HG02840 (cell line): ENCODE data around the gene SIMC1.
A peak's percentile ranks its signal among the peaks of the same experiment; 100 is the strongest.
"Not testable (repeated sequence)": the region's sequence is repeated elsewhere in the genome, so short reads cannot be mapped to it uniquely, and the experiment has no call there.

Experiments
- ATAC-seq: cut with Tn5 transposase; IDR thresholded peaks from one replicate; pipeline ENCODE4 v1.9.1; 2021; ENCODE audit warnings: mild to moderate bottlenecking, moderate library complexity, moderate number of reproducible peaks; ENCODE audit not compliant: unreplicated experiment, low FRiP score

Gene SIMC1

DNA sequence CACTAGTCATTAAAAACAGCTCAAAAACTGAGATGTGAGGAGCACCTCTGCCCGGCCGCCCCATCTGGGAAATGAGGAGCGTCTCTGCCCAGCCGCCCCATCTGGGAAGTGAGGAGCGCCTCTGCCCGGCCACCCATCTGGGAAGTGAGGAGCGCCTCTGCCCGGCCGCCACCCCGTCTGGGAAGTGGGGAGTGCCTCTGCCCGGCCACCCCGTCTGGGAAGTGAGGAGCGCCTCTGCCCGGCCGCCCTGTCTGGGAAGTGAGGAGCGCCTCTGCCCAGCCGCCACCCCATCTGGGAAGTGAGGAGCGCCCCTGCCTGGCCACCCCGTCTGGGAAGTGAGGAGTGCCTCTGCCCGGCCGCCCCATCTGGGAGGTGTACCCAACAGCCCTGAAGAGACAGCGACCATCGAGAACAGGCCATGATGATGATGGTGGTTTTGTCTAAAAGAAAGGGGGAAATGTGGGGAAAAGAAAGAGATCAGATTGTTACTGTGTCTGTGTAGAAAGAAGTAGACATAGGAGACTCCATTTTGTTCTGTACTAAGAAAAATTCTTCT is 23.7 kb upstream of the SIMC1 start:
- not testable (repeated sequence) for ATAC-seq

DNA sequence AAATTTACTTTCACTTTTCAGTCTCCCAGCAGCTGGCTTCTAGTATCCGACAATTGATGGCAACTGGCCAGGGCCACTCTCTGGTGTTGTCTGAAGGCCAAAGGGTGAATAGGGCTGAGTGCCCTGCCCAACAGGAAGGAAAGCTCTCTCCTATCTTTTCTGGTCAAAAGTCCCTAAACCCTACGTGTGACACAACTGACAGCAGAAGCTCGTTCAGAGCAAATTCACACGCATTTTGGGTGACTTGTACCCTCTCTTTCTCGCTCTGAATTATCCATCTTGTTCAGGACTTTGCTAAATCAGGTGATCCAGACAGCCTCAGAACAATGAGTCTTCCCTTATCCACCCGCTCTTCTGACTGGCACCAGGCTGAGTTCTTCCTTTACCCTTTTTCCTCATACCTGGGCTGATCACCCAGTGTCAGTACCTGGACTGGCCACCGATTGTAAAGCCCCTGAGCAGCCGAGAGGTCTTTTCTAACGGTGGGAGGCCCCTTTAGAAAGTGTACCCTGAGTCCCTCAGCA is 21.8 kb upstream of the SIMC1 start:
- ATAC-seq: not testable (repeated sequence)

DNA sequence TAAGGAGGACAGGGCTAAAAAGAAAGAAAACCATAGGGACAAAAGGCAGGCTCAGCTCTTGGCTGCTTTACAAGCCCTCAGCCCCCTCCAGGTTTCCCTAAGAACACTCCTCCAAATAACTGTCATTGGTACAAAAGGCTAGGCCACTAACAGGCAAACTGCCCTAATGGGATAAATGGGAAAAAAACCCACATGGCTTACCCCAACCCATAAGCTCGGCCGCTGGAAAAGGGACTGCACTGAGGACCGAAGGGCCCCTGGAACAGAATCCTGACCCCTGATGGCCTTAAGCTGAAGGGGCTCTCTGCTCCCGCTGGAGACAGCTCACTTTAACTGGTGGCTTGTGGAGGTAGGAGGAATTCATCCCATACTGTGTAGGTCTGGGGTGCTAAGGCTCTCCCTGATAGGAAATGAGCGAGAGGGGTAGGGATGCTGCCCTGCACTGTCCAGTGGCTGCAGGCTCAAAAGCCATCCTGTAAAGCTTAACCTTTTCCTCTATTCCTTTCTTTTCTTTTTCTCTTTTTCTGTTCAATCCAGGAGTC is 21.0 kb upstream of the SIMC1 start:
- ATAC-seq: not testable (repeated sequence)

DNA sequence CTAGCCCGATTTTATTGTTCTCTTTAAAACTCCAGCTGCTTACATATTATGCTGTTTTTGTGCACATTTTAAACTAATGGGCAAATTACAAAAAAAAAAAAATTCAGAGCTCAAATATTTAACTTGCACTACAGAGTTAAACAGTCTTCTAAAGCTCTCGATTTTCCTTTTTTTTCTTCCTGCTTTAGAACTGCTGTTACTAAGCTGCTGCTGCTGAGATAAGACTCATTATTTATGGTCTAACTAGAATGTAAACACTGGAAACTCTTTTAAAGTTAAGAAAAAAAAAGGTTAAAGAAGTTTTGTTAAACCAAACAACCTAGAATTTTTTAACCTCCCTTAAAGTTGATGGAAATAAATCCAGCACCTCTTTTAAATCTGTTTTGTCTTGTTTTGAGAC is 20.5 kb upstream of the SIMC1 start:
- not testable (repeated sequence) for ATAC-seq

DNA sequence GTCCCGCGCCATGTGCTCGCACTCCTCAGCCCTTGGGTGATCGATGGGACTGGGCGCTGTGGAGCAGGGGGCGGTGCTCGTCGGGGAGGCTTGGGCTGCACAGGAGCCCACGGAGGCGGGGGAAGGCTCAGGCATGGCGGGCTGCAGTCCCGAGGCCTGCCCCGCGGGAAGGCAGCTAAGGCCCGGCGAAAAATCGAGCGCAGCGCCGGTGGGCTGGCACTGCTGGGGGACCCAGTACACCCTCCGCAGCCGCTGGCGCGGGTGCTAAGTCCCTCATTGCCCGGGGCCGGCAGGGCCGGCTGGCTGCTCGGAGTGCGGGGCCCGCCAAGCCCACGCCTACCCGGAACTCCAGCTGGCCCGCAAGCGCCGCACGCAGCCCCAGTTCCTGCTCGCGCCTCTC is 16.2 kb upstream of the SIMC1 start:
- ATAC-seq: not testable (repeated sequence)

DNA sequence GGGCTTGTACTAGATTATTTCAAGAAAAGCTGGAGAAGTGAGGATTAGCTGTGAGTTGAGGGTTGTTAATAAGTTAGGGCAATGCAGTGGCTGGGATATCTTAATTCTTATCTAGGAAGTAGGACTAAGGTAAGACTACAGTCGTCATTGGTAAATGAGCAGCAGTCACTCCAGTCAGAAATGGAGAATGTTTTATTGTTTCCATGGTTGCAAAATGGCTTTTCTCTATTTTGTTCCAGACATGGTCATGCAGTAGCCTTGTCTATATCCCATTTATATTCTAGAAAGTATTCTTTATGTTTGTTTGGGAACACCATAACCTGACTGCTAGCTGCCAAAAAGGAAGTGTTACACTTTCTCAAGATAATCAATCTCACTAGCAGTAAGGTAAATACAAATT is 9.9 kb upstream of the SIMC1 start:
- not testable (repeated sequence) for ATAC-seq

DNA sequence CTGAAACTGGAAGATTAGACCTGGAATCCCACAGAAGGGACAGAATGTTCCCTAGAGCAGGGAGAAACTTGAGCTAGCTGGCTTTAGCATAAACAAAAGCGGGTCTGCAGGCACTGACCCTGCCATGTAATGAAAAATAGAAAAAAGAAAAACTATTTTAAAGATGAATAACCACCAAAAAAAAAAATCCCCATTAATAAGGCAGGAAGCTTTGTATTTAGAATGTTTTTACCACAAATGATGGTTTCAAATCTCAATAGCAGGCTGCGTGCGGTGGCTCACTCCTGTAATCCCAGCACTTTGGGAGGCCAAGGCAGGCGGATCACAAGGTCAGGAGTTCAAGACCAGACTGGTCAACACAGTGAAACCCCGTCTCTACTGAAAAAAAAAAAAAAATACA is 5.0 kb upstream of the SIMC1 start:
- not testable (repeated sequence) for ATAC-seq

DNA sequence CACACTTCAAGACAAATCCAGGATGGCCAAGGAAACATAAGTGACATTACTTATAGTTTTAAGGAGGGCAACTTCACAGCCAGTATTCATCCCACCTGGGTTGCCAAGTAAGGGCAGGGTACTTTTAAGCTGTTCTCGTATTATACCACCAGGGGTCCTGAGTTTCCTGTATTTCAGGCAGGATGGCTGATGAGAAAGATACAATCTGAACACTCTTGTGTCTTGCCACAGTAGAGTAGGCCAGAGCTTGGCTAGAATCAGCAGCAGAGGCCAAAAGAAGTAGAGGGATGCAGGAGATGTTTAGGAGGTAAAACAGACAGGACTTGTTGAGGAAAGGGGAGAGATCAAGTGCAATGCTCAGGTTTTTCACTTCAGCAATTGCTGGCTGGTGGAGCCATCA is 3.1 kb upstream of the SIMC1 start:
- not testable (repeated sequence) for ATAC-seq

DNA sequence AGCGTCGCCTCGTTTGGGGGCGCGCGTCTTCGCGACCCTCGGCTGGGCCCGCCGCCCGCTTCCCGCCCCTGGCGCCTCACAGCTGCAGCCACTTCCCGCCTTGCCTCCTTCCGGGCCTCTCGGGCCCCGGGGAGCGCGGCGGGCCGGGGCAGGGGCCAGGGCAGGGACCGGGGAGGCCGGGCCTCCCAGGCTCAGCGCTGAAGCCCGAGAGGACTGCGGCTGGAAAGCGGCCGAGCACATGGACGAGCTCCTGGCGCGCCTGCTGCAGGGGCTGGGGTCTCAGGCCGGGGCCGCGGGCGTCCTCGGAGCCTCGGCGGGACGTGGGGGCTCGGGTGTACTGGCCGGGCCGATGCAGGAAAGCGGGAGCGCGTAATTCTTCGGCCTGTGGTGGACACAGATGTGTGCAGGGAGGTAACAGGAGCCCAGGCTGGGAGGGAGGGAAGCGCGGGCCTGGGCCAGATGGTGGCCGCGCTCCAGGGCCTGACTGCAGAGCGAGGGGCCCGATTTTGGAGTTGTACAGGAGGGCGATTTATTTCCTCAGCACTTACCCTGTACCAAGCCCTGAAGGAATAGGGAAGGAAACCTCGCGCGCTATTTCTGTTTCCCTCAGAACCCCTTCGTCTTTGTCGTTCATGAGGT is 540 bp downstream of the SIMC1 start:
- ATAC-seq: peak; percentile 35

DNA sequence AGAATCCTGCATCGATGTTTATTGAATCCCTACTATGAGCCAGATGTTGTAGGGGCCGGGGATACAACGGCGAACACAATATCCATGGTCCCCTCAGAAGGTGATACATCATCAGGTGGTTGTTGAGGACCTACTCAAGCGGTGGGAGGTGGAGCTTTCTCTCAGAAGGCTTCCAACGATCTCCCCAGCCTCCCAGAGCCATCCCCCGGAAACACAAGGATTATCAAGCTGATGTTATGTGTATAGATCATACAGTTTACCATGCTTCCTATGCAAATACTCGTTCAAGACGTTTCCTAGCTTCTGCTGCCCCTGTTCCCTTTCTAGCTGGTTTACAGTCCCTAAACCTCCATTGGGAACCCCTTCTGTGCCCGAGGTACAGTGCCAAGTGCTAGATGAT is 1.1 kb downstream of the SIMC1 start:
- not testable (repeated sequence) for ATAC-seq

DNA sequence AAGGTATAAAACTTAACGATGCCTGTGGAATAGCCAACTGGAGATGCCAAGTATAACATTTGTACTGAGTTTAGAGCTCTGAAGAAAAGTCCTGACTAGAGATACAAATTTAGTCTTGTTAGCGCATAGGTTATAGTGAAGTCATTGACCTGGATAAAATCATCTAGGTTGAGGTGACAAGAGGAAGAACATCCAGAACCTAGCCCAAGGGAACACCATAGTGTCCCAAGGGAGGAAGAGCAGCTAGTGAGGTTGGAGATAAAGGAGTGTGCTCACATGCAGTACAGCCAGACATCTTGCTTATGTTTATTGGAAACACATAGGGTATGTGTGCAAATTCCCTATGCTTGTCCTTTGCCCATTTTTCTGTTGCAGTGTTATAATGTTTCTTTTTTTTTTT is 6.1 kb downstream of the SIMC1 start:
- ATAC-seq: not testable (repeated sequence)

DNA sequence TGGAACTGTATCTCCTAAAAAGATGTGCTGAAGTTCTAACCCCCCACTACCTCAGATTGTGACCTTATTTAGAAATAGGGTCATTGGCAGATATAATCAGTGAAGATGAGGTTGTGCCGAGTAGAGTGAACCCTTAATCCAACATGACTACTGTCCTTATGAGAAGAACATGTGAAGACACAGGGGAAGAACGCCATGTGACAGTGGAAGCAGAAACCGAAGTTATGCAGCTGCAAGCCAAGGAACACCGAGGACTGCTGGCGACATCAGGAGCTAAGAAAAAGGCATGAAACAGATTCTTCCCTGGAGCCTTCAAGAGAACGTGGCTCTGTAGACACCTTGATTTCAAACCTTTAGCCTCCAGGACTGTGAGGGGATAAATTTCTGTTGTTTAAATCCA is 6.8 kb downstream of the SIMC1 start:
- ATAC-seq: not testable (repeated sequence)

DNA sequence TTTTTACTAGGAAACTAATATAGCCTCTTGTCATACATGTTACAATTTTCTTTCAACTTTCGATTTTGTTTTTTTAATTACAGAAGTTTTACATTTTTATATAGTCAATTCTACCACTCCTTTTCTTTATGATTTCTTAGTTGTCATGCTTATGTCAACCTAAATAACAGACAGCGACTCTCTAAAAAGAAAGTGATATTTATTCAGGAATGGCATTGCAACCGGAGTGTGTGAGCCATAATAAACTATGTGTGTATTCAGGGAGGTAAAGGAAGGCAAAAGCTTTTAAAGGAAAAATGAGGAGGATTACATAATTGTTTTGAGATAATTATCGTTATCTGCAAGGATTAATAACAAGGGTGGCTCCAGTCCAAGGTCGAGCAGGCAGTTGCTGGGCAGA is 7.3 kb downstream of the SIMC1 start:
- ATAC-seq: not testable (repeated sequence)

DNA sequence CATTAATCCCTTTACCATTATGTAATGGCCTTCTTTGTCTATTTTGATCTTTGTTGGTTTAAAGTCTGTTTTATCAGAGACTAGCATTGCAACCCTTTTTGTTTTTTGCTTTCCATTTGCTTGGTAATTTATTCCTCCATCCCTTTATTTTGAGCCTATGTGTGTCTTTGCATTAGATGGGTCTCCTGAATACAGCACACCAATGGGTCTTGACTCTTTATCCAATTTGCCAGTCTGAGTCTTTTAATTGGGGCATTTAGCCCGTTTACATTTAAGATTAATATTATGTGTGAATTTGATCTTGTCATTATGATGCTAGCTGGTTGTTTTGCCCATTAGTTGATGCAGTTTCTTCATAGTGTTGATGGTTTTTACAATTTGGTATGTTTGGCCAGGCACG is 12.5 kb downstream of the SIMC1 start:
- not testable (repeated sequence) for ATAC-seq

DNA sequence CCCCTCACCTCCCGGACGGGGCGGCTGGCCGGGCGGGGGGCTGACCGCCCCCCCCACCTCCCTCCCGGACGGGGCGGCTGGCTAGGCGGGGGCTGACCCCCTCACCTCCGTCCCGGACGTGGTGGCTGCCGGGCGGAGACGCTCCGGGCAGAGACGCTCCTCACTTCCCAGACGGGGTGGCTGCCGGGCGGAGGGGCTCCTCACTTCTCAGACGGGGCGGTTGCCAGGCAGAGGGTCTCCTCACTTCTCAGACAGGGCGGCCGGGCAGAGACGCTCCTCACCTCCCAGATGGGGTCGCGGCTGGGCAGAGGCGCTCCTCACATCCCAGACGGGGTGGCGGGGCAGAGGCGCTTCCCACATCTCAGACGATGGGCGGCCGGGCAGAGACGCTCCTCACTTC is 13.9 kb downstream of the SIMC1 start:
- ATAC-seq: not testable (repeated sequence)

DNA sequence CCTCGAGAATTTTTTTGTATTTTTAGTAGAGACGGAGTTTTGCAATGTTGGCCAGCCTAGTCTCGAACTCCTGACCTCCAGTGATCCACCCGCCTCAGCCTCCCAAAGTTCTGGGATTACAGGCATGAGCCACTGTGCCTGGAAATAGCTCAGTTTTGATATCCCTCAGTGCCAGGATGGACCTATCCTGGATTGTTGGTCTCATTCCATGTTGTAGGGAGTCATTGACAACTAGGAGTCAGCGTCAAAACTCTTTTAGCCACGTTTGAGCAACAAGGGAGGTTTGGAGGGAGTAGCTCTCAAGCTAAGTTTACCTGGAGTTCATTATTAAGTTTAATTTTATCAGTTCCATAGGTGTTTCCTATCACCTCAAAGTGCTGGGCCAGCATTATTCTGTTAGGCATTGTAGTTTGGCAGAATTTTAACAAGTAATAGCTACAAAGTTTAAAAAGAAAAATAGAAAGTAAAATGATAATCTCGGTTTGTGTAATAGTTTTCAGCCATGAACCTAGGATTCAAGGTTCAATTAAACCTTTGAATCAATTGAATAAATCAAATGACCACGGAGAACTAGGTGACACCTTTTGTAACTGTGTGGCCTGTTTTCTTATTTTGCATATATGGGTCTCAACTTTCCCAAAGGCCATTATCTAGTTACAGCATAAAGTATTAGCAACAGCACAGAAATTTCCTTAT is 15.3 kb downstream of the SIMC1 start:
- ATAC-seq: not testable (repeated sequence)

DNA sequence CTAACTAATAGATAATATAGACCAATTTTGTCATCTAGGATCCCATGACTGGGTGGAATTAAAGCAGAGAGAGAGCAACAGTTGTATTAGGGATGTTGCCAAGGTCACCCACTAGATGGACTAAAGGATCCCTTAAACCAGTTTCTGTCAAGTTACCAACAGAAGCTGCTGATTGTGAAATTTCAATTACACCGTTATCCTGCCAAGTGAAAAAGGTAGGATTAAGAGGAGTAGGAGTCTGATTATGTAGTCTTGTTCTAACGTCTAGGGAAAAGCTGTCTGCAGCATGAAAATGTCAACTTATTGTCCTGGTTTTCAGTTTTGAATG is 15.8 kb downstream of the SIMC1 start:
- not testable (repeated sequence) for ATAC-seq

DNA sequence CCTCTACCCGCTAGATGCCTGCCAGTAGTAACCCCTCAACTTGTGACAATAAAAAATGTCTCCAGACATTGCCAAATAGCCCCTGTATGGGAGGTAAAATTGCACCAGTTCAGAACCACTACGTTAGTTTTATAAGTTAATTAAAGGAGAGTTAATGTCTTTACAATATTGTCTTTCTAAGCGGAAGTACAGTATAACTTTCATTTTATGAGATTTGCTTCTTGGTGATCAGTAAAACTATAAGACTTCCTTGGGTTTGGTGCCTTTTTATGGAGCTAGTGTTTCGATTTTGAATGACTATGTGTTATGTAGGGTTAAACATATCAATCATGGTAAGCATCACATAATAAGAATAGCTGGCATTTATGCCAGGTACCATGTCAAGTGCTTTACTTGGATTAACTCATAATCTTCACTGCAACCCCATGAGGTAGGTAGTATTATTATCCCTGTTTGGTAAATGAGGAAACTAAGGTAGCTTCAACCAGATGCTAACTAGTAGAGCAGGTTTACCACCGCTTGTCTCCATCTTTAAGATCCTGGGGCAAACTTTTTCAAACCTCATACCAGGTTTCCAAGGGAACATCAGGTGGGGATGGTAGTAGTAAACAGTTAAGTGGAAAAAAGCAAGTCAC is 19.8 kb downstream of the SIMC1 start:
- ATAC-seq: not testable (repeated sequence)

DNA sequence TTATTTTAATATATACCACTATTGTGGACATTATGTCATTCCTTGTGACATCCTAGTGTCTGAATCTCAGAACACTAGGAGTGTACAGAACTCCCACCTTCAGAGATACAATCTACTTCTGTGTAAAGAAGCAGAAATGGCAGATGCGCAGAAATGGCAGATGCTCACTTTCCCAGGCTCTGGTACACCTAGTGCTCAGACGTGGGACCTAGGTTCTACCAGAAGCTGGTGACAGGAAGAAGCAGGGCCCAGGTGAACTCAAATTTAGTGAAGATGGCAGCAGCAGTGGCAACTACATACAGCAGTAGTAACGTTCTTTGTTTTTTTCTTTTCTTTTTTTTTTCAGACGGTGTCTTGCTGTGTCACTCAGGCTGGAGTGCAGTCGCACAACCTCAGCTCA is 22.5 kb downstream of the SIMC1 start:
- not testable (repeated sequence) for ATAC-seq

DNA sequence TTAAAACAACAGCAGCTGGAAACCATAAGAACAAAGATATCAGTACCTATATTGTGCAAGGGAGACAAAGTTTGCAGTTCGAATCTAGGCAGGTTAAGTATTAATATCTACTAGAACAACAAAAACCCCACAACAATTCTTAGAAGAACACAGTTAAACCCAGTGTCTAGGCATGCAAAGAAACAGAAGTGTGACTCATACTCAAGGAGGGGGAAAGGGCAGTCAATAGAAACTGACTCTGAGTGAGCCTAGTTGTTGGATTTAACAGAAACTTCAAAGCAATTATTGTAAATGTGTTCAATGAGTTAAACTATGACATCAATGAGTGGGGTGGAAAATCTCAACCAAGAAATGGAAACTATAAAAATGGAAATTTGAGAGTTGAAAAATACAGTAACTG is 28.2 kb downstream of the SIMC1 start:
- ATAC-seq: not testable (repeated sequence)

DNA sequence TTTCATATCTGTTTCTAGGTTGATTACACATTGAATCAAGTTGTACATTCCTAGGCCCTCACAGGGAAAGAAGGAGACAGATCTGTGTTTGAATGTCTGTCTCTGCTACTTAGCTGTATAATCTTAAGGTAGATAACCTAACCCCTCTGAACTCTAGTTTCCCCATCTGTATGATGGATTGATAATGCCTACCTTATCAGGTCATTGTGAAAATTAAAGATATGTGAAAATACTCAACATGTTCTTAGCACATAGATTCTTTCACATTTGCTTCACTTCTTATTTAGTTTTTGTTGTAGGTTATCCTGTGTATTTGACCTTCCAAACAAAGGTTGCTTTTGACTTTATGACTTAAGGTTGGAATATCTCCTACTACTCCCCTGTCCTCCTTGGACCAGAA is 50.8 kb downstream of the SIMC1 start:
- ATAC-seq: not testable (repeated sequence)
